Measurements from ENCODE around the gene TMEM116.

DNA sequence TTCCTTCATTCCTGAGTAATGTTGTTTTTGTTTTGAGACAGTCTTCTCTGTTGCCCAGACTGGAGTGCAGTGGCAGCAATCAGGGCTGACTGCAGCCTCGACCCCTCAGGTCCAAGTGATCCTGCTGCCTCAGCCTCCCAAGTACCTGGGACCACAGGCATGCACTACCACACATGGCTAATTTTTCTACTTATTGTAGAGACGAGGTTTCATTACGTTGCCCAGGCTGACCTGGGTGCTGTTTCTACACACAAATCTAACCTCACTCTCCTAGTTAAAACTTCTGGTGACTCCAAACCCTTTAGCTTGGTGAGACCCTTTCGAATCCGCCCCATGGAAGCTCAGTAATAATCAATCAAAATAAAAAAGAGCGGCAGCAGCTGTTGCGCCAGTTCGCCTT lies 1.3 kb downstream of the TMEM116 start:
- TF ChIP-seq, protein P1, sequence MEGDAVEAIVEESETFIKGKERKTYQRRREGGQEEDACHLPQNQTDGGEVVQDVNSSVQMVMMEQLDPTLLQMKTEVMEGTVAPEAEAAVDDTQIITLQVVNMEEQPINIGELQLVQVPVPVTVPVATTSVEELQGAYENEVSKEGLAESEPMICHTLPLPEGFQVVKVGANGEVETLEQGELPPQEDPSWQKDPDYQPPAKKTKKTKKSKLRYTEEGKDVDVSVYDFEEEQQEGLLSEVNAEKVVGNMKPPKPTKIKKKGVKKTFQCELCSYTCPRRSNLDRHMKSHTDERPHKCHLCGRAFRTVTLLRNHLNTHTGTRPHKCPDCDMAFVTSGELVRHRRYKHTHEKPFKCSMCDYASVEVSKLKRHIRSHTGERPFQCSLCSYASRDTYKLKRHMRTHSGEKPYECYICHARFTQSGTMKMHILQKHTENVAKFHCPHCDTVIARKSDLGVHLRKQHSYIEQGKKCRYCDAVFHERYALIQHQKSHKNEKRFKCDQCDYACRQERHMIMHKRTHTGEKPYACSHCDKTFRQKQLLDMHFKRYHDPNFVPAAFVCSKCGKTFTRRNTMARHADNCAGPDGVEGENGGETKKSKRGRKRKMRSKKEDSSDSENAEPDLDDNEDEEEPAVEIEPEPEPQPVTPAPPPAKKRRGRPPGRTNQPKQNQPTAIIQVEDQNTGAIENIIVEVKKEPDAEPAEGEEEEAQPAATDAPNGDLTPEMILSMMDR (conservative IDR thresholded peaks at IDR 0.05; ENCODE audit: low read length) = no peak
- no peak for TF ChIP-seq EZH2phosphoT487 (IDR thresholded peaks at IDR 0.05; ENCODE audit: borderline replicate concordance)
